Measurements from ENCODE around the gene BIRC2.

The BIRC2 gene

GRCh38 chr11:102414559-102414958 lies 67.5 kb downstream of the BIRC2 start:
- peak overlapping the region in 1 of 2 donors; percentile 20 for H3K4me3 ChIP-seq (ENCODE audit: low read length in 2 of 2)
- H3K27me3 ChIP-seq (ENCODE audit: control insufficient read depth in 2 of 2, insufficient read depth in 2 of 2, low read length in 2 of 2) = no peaks in the 10 kb centered on the region
- no peak overlapping the region for H3K9ac ChIP-seq (ENCODE audit: low read depth in 1 of 2, low read length in 2 of 2)
- peaks cover 0 to 5% of the 10 kb centered on the region in 2 donors for H3K9me3 ChIP-seq (ENCODE audit: control insufficient read depth in 2 of 2, low read length in 2 of 2)
- H3K27ac ChIP-seq (ENCODE audit: low read depth in 2 of 2, low read length in 2 of 2) = no peak overlapping the region
- H3K4me1 ChIP-seq (ENCODE audit: control insufficient read depth in 2 of 2, insufficient read depth in 2 of 2, low read length in 2 of 2) = peaks cover 3 to 7% of the 10 kb centered on the region in 2 donors
- peaks cover 0 to 6% of the 10 kb centered on the region in 2 donors for H3K36me3 ChIP-seq (ENCODE audit: control insufficient read depth in 2 of 2, insufficient read depth in 2 of 2, low read length in 2 of 2)

DNA sequence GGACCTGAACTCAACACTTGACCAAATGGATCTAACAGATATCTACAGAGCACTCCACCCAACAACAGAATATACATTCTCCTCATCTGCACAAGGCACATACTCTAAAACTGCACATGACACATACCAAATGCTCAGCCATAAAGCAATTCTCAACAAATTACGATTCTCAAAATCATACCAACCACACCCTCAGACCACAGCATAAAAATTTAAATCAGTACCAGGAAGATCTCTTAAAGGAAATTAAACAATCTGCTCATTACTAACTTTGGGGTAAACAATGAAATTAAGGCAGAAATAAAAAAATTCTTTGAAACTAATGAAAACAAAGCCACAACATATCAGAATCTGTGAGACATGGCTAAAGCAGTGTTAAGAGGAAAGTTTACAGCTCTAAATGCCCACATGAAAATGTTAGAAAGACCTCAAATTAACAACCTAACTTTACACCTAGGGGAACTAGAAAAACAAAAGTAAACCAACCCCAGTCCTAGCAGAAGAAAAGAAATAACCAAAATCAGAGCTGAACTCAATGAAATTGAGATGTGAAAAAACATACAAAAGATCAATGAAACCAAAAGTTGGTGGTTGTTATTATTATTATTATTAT lies 68.4 kb downstream of the BIRC2 start:
- Histone ChIP-seq H3K27ac (ENCODE audit: low read depth in 2 of 2, low read length in 2 of 2) (no peak overlapping the region), H3K4me3 (ENCODE audit: low read length in 2 of 2) (no peak overlapping the region), H3K4me1 (ENCODE audit: control insufficient read depth in 2 of 2, insufficient read depth in 2 of 2, low read length in 2 of 2) (peaks cover 3 to 7% of the 10 kb centered on the region in 2 donors), H3K36me3 (ENCODE audit: control insufficient read depth in 2 of 2, insufficient read depth in 2 of 2, low read length in 2 of 2) (peaks cover 0 to 3% of the 10 kb centered on the region in 2 donors), H3K9me3 (ENCODE audit: control insufficient read depth in 2 of 2, low read length in 2 of 2) (peaks cover 0 to 5% of the 10 kb centered on the region in 2 donors), H3K9ac (ENCODE audit: low read depth in 1 of 2, low read length in 2 of 2) (no peak overlapping the region), H3K27me3 (ENCODE audit: control insufficient read depth in 2 of 2, insufficient read depth in 2 of 2, low read length in 2 of 2) (no peaks in the 10 kb centered on the region)

- Histone ChIP-seq H3K27ac (ENCODE audit: low read depth in 2 of 2, low read length in 2 of 2) (no peak overlapping the region), H3K36me3 (ENCODE audit: control insufficient read depth in 2 of 2, insufficient read depth in 2 of 2, low read length in 2 of 2) (no peaks in the 10 kb centered on the region), H3K4me1 (ENCODE audit: control insufficient read depth in 2 of 2, insufficient read depth in 2 of 2, low read length in 2 of 2) (peaks cover 3 to 7% of the 10 kb centered on the region in 2 donors), H3K9me3 (ENCODE audit: control insufficient read depth in 2 of 2, low read length in 2 of 2) (peaks cover 0 to 5% of the 10 kb centered on the region in 2 donors), H3K9ac (ENCODE audit: low read depth in 1 of 2, low read length in 2 of 2) (no peak overlapping the region), H3K27me3 (ENCODE audit: control insufficient read depth in 2 of 2, insufficient read depth in 2 of 2, low read length in 2 of 2) (no peaks in the 10 kb centered on the region), H3K4me3 (ENCODE audit: low read length in 2 of 2) (no peak overlapping the region)
Measured at GRCh38 chr11:102416976-102417375, 70.0 kb downstream of the BIRC2 start.

DNA sequence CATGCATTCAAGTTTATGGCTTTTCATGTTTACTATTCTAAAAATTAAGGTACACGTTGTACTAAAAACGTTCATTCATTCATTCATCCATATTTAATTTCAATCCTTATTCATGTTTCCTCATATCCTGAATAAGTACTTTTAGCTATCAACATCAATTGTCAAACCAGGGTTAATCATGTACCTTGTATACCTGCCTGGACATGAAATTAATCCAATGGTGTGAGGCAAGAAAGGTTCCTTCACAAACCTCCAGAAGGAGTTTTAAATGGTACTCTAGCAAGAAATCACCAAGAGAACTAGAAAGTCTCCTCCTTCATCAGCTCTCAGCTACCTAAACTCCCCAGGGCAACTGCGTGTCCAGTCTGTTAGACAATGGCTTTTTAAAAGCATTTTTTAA lies 72.2 kb downstream of the BIRC2 start:
- Histone ChIP-seq H3K9me3 (ENCODE audit: control insufficient read depth in 2 of 2, low read length in 2 of 2) (peaks cover 0 to 5% of the 10 kb centered on the region in 2 donors), H3K27me3 (ENCODE audit: control insufficient read depth in 2 of 2, insufficient read depth in 2 of 2, low read length in 2 of 2) (no peaks in the 10 kb centered on the region), H3K4me3 (ENCODE audit: low read length in 2 of 2) (no peak overlapping the region), H3K36me3 (ENCODE audit: control insufficient read depth in 2 of 2, insufficient read depth in 2 of 2, low read length in 2 of 2) (no peaks in the 10 kb centered on the region), H3K27ac (ENCODE audit: low read depth in 2 of 2, low read length in 2 of 2) (no peak overlapping the region), H3K4me1 (ENCODE audit: control insufficient read depth in 2 of 2, insufficient read depth in 2 of 2, low read length in 2 of 2) (peaks cover 3 to 6% of the 10 kb centered on the region in 2 donors), H3K9ac (ENCODE audit: low read depth in 1 of 2, low read length in 2 of 2) (no peak overlapping the region)

DNA sequence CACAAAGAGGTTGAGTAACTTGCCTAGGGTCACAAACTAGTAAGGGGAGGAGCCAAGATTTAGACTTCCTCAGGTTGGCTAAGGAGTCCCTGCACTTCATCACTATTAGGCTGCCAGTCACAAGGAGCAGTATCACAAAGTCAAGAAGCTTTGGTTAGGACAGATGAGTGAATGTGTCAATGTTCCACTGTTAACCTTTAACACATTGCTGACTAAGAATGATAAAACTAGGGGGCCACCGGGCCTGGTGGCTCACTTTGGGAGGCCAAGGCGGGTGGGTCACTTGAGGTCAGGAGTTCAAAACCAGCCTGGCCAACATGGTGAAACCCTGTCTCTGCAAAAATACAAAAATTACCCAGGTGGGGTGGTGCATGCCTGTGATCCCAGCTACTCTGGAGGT lies 73.5 kb downstream of the BIRC2 start:
- no peak overlapping the region for H3K9ac ChIP-seq (ENCODE audit: low read depth in 1 of 2, low read length in 2 of 2)
- H3K4me3 ChIP-seq (ENCODE audit: low read length in 2 of 2) = no peak overlapping the region
- H3K4me1 ChIP-seq (ENCODE audit: control insufficient read depth in 2 of 2, insufficient read depth in 2 of 2, low read length in 2 of 2) = no peaks in the 10 kb centered on the region
- no peak overlapping the region for H3K27ac ChIP-seq (ENCODE audit: low read depth in 2 of 2, low read length in 2 of 2)
- peaks cover 0 to 3% of the 10 kb centered on the region in 2 donors for H3K9me3 ChIP-seq (ENCODE audit: control insufficient read depth in 2 of 2, low read length in 2 of 2)
- H3K36me3 ChIP-seq (ENCODE audit: control insufficient read depth in 2 of 2, insufficient read depth in 2 of 2, low read length in 2 of 2) = no peaks in the 10 kb centered on the region
- H3K27me3 ChIP-seq (ENCODE audit: control insufficient read depth in 2 of 2, insufficient read depth in 2 of 2, low read length in 2 of 2) = no peaks in the 10 kb centered on the region

GRCh38 chr11:102421261-102421660 lies 74.2 kb downstream of the BIRC2 start:
- Histone ChIP-seq H3K4me1 (ENCODE audit: control insufficient read depth in 2 of 2, insufficient read depth in 2 of 2, low read length in 2 of 2) (no peaks in the 10 kb centered on the region), H3K27ac (ENCODE audit: low read depth in 2 of 2, low read length in 2 of 2) (no peak overlapping the region), H3K9ac (ENCODE audit: low read depth in 1 of 2, low read length in 2 of 2) (no peak overlapping the region), H3K4me3 (ENCODE audit: low read length in 2 of 2) (no peak overlapping the region), H3K36me3 (ENCODE audit: control insufficient read depth in 2 of 2, insufficient read depth in 2 of 2, low read length in 2 of 2) (no peaks in the 10 kb centered on the region), H3K9me3 (ENCODE audit: control insufficient read depth in 2 of 2, low read length in 2 of 2) (peaks cover 0 to 3% of the 10 kb centered on the region in 2 donors), H3K27me3 (ENCODE audit: control insufficient read depth in 2 of 2, insufficient read depth in 2 of 2, low read length in 2 of 2) (no peaks in the 10 kb centered on the region)

GRCh38 chr11:102422817-102423712 lies 76.1 kb downstream of the BIRC2 start:
- Histone ChIP-seq H3K9ac (ENCODE audit: low read depth in 1 of 2, low read length in 2 of 2) (no peak overlapping the region), H3K9me3 (ENCODE audit: control insufficient read depth in 2 of 2, low read length in 2 of 2) (no peaks in the 10 kb centered on the region), H3K36me3 (ENCODE audit: control insufficient read depth in 2 of 2, insufficient read depth in 2 of 2, low read length in 2 of 2) (no peaks in the 10 kb centered on the region), H3K4me3 (ENCODE audit: low read length in 2 of 2) (no peak overlapping the region), H3K27ac (ENCODE audit: low read depth in 2 of 2, low read length in 2 of 2) (no peak overlapping the region), H3K27me3 (ENCODE audit: control insufficient read depth in 2 of 2, insufficient read depth in 2 of 2, low read length in 2 of 2) (no peaks in the 10 kb centered on the region), H3K4me1 (ENCODE audit: control insufficient read depth in 2 of 2, insufficient read depth in 2 of 2, low read length in 2 of 2) (peaks cover 0 to 4% of the 10 kb centered on the region in 2 donors)

DNA sequence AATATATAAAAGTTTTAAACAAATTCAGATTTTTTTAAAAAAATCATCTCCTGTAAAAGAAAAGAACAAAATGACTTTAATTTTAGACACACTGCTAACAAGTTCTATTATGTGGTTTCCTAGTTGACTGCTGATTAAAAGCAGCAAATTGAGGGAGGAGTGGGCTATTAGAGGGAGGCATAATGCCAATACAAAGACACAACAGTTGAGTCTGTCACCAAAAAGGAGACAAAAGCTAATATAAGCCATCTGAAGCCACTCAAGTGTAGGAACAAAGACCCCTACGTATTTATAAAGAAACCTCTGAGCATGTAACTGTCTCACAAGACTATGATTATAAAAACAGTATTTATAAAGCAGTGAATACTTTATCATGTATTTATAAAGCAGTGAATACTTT lies 76.9 kb downstream of the BIRC2 start:
- no peak overlapping the region for H3K9ac ChIP-seq (ENCODE audit: low read depth in 1 of 2, low read length in 2 of 2)

GRCh38 chr11:102426000-102426399 lies 79.0 kb downstream of the BIRC2 start:
- H3K27ac ChIP-seq (ENCODE audit: low read depth in 2 of 2, low read length in 2 of 2) = no peak overlapping the region
- no peak overlapping the region for H3K4me3 ChIP-seq (ENCODE audit: low read length in 2 of 2)
- no peak overlapping the region for H3K9ac ChIP-seq (ENCODE audit: low read depth in 1 of 2, low read length in 2 of 2)
- no peaks in the 10 kb centered on the region for H3K27me3 ChIP-seq (ENCODE audit: control insufficient read depth in 2 of 2, insufficient read depth in 2 of 2, low read length in 2 of 2)
- peaks cover 3 to 4% of the 10 kb centered on the region in 2 donors for H3K4me1 ChIP-seq (ENCODE audit: control insufficient read depth in 2 of 2, insufficient read depth in 2 of 2, low read length in 2 of 2)
- no peaks in the 10 kb centered on the region for H3K36me3 ChIP-seq (ENCODE audit: control insufficient read depth in 2 of 2, insufficient read depth in 2 of 2, low read length in 2 of 2)
- H3K9me3 ChIP-seq (ENCODE audit: control insufficient read depth in 2 of 2, low read length in 2 of 2) = no peaks in the 10 kb centered on the region

More for the DNA sequence above, 76.9 kb downstream of the BIRC2 start:
- H3K27ac ChIP-seq (ENCODE audit: low read depth in 2 of 2, low read length in 2 of 2) = no peak overlapping the region
- H3K36me3 ChIP-seq (ENCODE audit: control insufficient read depth in 2 of 2, insufficient read depth in 2 of 2, low read length in 2 of 2) = no peaks in the 10 kb centered on the region
- no peak overlapping the region for H3K4me3 ChIP-seq (ENCODE audit: low read length in 2 of 2)
- H3K4me1 ChIP-seq (ENCODE audit: control insufficient read depth in 2 of 2, insufficient read depth in 2 of 2, low read length in 2 of 2) = peaks cover 0 to 4% of the 10 kb centered on the region in 2 donors
- H3K9me3 ChIP-seq (ENCODE audit: control insufficient read depth in 2 of 2, low read length in 2 of 2) = no peaks in the 10 kb centered on the region
- H3K27me3 ChIP-seq (ENCODE audit: control insufficient read depth in 2 of 2, insufficient read depth in 2 of 2, low read length in 2 of 2) = no peaks in the 10 kb centered on the region

DNA sequence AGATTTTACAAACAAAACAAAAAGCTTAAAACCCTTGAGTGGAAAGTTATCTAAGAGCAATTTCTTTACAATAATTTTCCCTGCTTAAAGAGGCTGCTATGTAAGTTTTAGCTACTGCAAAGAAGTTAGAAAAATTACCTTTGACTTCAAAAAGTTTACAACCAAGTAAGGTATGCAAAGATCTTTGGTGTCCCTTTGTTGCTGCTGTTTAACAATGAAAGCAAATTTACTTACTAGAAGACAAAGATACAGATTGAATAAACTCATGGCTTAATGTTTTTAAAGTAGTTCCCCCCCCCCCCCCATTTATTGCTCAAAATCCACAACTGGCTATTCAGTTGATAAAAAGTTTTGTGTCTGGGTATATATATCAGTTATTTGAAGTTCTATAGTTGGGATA lies 79.6 kb downstream of the BIRC2 start:
- H3K4me1 ChIP-seq (ENCODE audit: control insufficient read depth in 2 of 2, insufficient read depth in 2 of 2, low read length in 2 of 2) = peaks cover 3 to 4% of the 10 kb centered on the region in 2 donors
- no peaks in the 10 kb centered on the region for H3K9me3 ChIP-seq (ENCODE audit: control insufficient read depth in 2 of 2, low read length in 2 of 2)
- H3K36me3 ChIP-seq (ENCODE audit: control insufficient read depth in 2 of 2, insufficient read depth in 2 of 2, low read length in 2 of 2) = no peaks in the 10 kb centered on the region
- H3K27ac ChIP-seq (ENCODE audit: low read depth in 2 of 2, low read length in 2 of 2) = no peak overlapping the region
- H3K27me3 ChIP-seq (ENCODE audit: control insufficient read depth in 2 of 2, insufficient read depth in 2 of 2, low read length in 2 of 2) = no peaks in the 10 kb centered on the region
- no peak overlapping the region for H3K4me3 ChIP-seq (ENCODE audit: low read length in 2 of 2)
- no peak overlapping the region for H3K9ac ChIP-seq (ENCODE audit: low read depth in 1 of 2, low read length in 2 of 2)

Data from mucosa of rectum (tissue), 2 donors.